CD1c-positive myeloid dendritic cell (primary cell): ENCODE results near the gene UBE2Q2.
"Not testable (repeated sequence)": the region's sequence is repeated elsewhere in the genome, so short reads cannot be mapped to it uniquely, and the experiment has no call there.

ENCODE experiments used
- DNase-seq: peaks from one replicate; pipeline ENCODE4 v3.0.0-alpha.2; 2016; ENCODE audit errors: extremely low spot score

Gene UBE2Q2

DNA sequence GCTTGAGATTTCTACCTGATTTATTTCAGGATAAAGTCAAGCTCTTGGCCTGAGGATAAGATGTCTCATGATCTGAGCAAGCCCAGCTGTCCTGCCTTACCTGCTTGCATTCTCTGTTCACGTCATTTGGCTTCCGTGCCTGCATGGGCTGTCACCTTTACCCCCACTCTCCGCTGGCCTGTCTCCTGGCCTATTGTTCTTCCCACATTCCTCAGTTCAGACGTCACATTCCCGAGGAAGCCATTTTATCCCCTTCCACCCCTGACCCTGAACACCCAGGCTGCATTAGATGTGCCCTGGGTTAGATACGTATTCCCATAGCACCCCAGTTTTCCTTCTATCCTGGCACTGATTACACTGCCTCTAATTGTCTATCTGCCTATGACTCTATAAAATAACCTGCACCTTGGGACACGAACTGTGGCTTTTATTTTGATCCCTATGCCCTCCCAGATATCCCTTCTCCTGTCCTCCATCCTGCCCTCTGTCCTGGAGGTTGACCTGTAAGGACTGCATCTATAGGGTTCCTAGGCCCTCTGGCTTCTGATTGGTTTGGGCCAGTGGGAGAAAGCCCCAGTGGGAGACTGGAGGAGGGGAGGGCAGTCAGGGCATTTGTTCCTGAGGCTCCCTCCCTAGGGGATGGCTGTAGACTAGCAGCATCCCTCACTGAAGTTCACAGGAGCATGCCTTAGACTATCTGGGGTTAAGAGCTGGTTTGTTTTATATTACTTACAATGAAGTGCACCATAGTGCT lies 19.2 kb upstream of the UBE2Q2 start:
- DNase-seq = no peak

DNA sequence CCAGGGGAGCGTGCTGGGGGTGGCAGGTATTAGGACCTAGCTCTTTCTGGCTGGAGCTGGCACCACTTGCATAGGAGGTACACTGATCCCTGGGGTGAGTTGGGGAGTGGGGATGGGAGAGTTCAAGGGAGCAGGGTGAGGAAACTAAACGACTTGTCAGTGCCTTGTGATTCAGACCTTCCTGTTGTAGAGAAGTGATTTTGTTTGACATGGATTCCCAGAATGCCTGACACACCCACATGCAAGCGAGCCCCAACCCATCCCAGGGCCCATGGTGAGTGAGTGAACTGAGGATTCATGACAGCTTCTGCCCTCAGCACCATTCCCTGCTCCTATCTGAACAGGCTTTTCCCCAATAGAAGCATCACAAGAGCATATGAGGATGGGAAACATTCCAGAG lies 15.6 kb upstream of the UBE2Q2 start:
- DNase-seq = no peak

DNA sequence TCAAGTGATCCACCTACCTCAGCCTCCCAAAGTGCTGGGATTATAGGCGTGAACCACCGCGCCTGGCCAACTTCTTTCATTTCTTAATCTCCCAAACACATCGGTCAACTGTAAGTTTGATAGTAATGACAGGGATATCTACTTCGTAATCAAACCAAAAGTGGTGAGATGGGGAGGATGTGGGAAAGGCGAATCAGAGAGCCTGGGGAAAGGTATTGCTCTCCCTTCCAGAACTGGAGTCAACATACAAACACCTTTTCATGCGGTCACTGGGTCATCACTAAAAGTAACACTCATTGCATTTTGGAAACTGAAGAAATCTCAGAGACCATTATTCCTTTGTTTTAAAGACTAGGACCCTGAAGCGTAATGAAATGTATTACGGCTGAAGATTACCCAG lies 14.8 kb upstream of the UBE2Q2 start:
- DNase-seq = no peak

DNA sequence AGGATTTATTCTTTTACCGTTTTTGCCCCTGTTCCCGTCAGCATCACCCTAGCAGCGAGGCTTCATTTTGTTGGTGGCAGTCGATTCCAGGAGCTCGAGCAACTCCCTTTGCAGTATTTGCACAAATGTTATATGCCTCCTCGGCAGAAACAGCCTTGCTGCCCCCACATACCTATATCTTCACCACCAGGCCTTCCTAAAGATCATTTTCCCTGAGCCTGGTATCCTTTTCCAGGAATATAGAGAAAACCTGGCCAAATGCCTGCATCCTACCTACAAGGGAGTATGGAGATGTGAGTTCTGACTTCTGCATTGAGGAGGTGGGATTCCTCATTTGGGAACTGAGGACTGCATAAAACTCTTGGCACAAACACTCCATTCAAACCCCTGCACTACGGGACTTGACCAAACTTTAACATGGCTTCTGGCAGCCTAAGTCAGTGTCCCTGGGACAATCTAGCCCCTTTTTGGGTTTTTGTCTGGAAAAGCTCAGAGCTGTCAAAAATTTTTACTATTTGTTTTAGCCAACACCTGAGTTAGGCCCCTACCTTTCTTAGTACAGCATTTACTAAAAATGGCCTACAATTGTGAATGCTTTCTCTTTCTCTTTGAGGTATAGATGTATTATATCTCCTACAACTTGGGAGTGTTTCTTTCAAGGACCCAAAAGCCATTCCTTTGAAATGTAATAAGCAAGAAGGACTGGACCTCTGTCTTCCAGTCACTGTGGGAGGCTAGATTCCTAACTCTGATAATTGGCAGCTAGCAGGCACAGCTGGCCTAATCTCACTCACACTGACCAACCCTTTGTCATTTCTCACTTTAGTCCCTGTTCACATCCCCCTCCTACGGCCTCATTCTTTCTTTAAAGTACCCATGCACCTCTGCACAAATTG lies 12.1 kb upstream of the UBE2Q2 start:
- no peak for DNase-seq

DNA sequence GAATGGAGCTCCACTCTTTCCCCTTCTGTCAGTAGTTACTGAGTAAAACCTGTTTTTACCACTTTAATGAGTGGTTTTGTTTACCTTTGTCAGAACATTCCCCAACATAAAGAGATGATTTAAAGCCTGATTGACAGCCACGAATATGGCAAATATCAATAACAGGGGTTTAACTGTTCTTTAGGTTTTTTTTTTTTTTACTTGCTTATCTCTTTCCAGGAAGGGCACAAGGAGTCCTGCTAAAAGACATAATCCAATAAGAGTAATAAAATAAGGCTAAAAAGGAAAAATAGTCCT lies 11.5 kb upstream of the UBE2Q2 start:
- DNase-seq = no peak

DNA sequence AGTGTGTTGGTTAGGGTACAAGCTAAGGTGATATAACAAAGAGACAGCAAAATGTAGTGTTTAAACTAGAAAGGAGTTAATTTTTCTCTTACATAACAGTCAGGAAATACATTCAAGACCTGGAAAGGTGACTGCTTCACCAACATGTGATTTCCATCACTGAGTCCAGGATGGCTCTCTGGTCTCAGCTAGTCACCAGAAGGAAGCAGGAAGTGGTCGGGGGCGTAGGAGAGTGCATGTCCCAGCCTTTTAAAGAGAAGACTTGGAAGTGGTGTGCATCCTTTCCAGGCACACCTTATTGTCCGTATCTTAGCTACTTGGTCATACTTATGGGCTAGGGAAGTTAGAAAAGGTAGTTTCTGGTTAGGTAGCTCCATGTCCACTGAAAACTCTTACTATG lies 11.1 kb upstream of the UBE2Q2 start:
- no peak for DNase-seq

DNA sequence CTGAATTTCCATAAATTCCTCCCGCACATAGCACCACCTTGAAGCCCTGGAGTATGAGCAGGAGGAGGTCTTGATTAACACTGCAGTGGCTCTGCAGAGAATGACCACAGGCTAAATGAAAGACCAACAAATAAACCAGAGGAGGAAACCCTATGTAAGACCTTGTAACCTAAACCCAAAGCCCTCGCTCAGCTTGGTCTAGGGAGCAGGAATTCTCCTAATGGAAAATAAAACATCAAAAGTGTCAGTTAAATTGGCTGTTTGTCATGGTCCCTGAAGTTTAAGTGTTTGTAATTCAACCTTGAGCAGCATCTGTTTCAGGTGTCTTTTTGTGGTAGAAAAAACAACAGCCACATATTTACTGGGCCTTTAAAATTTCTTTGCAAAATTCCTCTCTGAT lies 9.2 kb upstream of the UBE2Q2 start:
- no peak for DNase-seq

DNA sequence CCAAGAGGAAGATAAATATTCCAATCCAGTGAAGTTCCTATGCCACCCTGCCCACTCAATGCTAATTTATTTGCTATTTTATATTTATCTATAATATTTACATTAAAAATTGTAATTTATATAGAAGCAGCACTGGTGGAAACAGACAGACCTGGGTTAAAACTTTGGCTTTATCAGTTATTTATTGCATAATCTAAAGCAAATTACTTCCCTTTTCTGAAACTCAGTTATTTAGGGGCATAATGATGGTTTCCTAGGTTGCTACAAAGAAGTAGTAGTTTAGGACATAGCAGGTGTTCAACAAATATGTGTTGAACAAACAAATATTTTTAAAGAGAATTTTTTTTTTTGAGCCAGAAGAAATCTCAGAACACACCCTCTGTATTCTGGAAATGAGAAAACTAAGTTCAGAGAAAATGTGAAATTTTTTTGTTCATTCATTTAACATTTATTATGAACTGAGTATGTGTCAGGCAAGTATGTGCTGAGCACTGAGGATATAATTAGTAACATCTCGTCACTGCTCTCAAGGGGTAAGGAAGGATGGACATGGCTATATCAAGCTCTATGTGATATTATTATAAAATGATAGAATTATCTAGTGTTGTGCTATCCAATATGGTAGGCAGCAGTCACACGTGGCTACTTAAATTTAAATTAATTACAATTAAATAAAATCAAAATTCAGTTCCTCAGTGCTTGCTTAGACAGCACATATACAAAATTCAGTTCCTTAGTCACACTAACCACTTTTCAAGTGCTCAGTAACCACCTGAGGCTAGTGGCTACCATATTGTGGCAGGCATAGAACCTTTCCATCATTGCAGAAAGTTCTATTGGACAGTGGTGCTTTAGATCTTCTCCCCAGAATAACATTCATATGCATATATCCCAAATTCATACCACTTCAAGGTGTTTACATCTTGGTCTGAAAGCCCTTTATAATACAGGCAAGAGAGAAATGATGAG lies 7.0 kb upstream of the UBE2Q2 start:
- DNase-seq = no peak

DNA sequence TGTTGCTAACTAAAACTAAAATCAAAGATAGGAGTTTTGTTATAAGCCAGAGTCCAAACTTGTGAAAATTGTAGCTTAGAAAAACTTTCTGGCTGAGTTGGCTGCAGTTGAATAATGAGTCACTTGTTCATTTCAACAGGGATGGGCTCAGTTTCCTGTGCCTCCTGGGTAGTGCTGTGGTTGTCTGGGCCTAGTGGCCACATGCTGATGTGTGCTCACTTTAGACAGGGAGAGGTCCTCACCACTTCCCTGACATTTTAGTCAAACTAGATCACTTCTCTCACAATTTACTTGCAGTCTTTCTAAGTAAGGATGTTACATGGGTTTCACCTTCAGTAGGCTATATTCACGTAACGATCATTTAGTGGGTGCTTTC lies 6.3 kb upstream of the UBE2Q2 start:
- DNase-seq = peak; percentile 51

DNA sequence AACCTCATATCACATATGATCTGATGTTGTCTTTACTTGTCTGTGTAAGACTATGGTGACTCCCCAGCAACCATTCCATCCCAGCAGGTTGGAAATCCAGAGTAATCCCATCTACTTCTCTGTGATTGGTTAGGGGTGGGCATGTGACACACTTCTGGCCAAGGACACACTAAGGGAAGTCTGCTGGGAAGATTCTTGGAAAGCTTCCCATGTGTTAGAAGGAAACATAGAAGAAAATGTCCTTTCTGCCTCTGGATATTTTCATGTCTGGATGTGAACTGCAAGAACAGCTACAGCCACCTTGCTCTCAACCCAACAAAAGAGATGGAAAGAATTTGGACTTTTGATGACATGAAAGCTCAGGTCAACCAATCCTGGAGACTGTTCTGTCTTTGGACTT lies 2.6 kb upstream of the UBE2Q2 start:
- no peak for DNase-seq

DNA sequence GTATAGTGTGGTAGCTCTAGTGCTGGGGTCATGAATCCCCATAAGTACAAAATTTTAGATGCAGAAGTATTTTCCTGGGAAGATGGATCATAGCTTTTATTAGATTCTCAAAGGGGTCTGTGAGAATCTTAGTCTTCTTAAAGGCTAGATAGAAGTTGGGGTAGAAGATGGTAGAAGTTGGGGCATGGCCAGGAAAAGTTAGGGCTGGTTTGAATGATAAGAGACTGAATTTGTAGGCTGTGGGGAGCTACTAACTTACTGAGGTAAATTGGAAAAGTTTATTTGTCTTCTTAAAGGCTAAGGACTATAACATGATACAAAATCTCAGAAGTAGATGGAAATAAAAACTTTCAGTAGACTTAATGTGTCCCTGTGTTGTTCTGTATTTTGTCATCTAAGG lies 1.6 kb upstream of the UBE2Q2 start:
- DNase-seq = no peak

DNA sequence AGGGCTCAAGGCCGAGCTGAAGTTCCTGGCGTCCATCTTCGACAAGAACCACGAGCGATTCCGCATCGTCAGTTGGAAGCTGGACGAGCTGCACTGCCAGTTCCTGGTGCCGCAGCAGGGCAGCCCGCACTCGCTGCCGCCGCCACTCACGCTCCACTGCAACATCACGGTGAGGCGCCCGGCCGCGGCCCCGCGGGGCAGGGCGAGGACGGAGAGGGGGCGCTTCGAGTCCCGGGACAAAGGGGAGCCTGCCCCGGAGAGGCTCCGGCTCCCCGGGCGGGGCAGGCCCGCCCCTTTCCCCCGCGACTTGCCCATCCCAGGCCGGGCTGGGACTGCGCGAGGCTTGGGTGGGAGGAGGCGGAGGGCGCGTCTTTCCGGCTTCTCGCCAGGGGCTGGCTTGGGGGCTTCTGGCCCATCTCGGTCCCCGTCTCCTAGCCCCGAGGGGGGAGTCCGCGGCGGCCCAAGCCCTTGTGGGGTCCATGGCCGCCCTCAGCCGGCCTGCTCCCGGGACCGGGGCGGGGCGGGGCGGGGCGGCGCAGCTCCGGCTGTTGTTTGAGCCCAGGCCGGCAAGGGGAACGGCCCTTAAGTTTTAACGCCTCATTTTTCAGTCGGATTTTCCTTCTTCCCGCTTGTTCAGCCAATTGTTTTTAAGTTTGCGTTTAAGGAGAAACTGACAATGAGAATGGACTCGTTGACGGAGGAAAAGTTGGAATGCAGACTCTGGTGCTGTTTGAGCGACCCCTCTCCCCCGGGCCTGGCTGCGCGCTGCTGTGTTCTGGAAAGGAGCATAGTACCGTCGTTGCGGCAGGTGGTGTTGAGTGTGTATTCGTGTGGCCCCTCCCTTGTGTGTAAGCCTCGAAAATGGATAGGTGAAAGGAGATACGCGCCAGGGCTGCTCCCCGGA lies 683 bp downstream of the UBE2Q2 start:
- peak; percentile 53 for DNase-seq

DNA sequence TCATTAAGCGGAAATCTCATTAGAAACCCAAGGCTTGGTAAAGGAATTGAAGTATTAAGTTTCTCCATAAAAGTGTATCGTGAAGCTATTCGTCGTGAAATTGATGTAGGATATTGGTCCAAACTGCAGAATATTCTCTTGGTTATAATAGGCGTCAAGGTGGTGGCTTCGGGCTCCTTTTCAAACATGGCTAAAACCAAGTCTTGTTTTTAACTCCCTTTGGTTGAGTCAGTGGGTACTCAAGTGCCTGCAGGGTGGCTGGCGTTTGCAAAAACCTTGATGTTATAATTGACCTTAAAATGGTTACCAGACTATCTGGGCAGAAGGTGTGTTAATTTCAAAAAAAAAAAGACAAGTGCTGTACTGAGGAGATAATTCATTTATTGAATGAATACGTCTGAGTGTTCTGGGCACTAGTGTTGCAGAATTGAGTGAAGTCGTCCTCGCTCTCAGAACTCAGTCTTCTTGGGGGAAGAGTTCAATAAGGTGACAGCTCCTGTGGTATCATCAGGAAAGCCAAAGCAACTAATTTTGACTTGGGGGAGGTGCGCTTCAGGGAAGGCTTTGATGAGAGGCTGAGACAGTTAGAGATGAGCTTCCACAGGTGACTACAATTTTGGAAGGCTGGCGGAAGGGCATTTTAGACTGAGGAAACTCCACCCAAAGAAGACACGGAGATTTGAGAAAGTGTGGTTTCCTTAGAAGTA lies 1.5 kb downstream of the UBE2Q2 start:
- DNase-seq = no peak

DNA sequence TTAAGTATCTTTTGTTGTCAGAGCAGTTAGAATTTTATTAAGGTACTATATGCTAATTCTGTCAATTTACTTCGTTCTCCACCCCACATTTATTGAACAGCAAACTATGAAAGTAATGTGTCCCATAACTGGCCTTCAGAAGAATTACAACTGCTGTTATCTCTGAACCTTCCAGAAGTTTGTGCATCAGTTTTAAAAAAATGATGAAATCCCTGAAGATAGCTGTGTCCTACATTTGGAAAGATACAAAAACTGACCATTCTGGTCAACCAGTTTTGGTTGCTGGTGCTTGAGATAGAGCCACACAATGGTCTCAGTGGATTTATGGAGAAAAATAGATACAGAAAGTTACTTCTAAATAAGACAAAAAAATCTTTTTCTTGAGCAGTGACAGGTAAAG lies 5.9 kb downstream of the UBE2Q2 start:
- DNase-seq = no peak

DNA sequence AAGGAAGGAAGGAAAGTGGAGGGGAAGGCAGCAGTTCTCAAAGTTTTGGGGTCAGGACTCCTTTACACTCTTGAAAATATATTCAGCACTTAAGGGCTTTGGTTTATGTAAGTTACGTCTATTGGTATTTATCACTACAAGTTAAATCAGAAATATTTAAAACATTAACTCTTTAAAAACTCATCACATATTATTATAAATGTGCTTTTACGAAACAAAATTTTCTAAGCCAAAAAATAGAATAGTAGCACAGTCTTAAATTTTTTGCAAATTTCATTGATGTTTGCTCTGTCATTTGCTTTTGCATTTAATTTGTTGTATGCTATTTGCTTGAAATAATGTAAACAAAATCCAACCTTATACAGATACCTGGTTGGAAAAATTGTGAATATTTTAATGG lies 7.5 kb downstream of the UBE2Q2 start:
- no peak for DNase-seq

DNA sequence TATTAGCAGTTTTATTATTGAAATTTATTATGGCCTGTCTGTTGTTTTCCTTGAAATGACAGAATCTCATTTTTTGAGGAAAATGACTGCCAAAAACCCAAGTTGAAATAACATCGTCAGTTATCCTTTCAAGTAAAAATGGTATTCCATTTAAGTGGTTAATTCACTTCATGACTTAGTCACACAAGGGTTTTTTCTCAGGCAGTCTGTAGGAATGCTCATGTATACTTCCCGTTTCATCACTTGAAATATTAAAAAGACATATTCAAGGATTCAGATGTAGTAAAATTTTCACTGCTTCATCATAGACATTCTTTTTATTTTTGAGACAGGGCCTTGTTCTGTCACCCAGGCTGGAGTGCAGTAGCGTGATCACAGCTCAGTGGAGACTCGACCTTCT lies 8.3 kb downstream of the UBE2Q2 start:
- DNase-seq = not testable (repeated sequence)

DNA sequence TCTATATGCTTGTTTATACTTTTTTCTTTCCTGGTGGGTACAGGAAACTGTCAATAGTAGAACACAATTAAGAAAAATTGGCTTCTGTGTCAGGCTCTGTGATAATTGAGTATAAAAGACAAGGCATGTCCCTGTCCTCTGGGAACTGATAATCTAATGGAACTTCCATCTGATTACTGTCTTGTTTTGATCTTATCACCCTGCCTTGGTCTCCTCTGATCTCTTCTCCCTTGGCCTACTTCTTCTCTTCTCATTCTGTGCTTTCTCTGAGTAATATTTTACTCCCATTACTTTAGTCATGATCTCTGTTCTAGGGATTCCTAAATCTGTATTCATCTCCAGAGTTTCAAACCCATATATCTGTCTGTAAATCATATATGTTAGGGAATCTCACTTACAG lies 14.6 kb downstream of the UBE2Q2 start:
- DNase-seq = no peak

DNA sequence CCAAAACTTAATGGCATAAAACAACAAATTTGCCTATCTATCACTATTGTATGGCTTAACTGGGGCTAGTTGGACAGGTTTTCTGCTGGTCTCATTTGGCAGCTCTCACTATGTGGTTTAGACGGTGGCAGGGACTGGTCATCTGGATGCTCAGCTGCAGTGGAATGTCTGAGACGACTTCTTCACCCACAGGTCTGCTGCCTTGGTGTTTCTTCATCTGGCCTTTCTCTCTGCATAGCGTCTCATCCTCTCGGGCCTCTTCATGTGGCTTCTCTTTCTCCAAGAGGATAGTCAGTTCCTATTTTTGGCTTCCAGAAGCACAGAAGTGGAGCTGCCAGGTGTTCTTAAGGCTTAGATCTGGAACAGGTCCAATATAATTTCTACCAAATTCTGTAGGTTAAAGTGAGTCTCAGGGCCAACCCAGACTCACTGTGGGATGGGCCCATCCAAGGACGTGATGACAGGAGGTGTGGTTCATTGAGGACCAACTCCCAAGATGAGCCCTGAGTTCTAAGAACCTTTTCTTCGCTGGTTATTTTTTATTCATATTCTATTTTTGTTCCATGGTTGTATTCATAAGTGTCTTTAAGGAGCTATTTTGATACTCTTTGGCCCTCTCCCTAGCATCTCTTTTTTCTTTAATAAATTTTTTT lies 18.6 kb downstream of the UBE2Q2 start:
- DNase-seq = no peak

DNA sequence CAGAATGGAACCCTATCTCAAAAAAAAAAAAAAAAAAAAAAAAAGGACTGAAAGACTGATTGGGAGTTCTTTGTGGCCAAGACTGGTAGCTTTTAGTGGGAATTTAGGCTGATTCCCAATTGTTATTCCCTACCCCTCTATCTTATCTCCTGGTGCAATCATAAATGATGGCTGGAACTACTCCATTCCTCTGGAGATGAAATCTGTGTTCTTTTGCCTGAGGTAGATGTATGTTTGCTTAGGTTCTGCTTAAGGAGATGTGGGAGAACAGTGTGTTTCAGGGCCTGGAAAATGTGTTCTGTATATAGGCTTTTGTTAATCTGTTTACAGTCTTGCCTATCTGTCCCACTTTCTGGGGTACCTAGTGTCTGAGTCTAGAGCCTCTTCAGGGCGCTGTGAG lies 19.5 kb downstream of the UBE2Q2 start:
- no peak for DNase-seq
